HG02798 (cell line): ENCODE data around the gene POC1B.
"Not testable (repeated sequence)": the region's sequence is repeated elsewhere in the genome, so short reads cannot be mapped to it uniquely, and the experiment has no call there.

Experiments used
- ATAC-seq: cut with Tn5 transposase; IDR thresholded peaks from one replicate; pipeline ENCODE4 v1.9.1; 2021; ENCODE audit warnings: mild to moderate bottlenecking; ENCODE audit not compliant: unreplicated experiment, poor library complexity

Gene POC1B

GRCh38 chr12:89468648-89469326 is 57.1 kb downstream of the POC1B start:
- ATAC-seq, result peak; percentile 87

- no peak for ATAC-seq
Measured at GRCh38 chr12:89468017-89468416, 57.8 kb downstream of the POC1B start.

GRCh38 chr12:89464974-89465592 is 60.8 kb downstream of the POC1B start:
- ATAC-seq, result no peak

GRCh38 chr12:89461649-89462612 is 63.9 kb downstream of the POC1B start:
- ATAC-seq, result peak; percentile 94

- no peak for ATAC-seq
Measured at GRCh38 chr12:89461190-89461589, 64.7 kb downstream of the POC1B start.

DNA sequence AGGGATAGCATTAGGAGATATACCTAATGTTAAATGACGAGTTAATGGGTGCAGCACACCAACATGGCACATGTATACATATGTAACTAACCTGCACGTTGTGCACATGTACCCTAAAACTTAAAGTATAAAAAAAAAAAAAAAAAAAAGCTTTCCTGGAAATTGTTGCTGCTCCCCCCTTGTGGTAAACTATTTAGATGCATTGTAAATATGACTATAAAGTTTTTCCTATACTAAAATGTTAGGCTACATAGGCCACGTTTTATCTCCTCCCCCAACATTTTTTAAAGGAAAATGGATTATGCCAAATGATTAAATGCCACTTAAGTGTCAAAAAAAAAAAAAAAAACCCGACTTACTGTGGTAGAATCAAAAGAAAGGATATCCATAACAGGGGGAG is 66.6 kb downstream of the POC1B start:
- ATAC-seq, result not testable (repeated sequence)

- no peak for ATAC-seq
Measured at GRCh38 chr12:89456565-89456964, 69.3 kb downstream of the POC1B start.

- no peak for ATAC-seq
Measured at GRCh38 chr12:89454080-89454848, 71.6 kb downstream of the POC1B start.

- ATAC-seq, result no peak
Measured at GRCh38 chr12:89453121-89453978, 72.5 kb downstream of the POC1B start.

DNA sequence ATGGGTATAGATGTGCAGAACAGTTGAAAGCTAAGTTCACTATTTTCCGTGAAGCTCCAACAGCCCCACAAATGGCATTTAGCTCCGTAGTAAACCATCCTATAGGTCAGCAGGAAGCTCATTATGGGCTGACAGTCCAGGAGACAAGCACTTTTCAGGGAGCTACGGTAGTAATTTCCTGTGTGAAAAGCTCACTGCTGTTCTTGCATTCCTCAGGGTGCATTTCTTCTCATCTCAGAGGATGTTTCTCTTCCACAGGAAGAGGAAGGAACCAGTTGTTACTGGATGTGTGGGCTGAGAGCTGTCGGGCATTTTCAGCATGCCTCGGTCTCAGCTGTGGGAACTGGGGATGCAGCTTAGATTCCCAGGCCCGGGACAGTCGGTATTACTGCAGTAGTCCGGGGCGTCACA is 74.0 kb downstream of the POC1B start:
- ATAC-seq, result no peak

DNA sequence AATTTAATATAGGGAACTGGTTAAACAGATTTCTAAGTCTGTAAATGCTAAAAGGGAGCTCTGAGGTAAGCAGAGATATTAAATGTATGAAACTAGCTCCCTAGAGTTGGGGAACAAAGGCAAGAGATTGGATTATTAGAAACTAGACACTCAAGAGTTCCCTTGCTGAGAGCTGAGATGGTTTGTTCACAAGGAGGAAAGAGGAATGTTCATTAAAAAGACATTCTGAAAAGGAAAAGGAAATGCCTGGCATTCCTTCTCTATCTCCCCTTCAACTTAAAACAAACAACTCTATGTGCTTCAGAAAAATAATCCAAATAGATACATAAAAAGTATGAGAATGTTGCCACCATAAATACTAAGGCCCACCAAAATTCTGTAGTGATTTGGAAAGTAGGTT is 74.9 kb downstream of the POC1B start:
- no peak for ATAC-seq

- no peak for ATAC-seq
Measured at GRCh38 chr12:89448951-89449371, 76.9 kb downstream of the POC1B start.

GRCh38 chr12:89448526-89448925 is 77.3 kb downstream of the POC1B start:
- ATAC-seq, result no peak

- ATAC-seq, result no peak
Measured at GRCh38 chr12:89439941-89440340, 85.9 kb downstream of the POC1B start.

GRCh38 chr12:89437231-89437630 is 88.6 kb downstream of the POC1B start:
- ATAC-seq, result no peak

DNA sequence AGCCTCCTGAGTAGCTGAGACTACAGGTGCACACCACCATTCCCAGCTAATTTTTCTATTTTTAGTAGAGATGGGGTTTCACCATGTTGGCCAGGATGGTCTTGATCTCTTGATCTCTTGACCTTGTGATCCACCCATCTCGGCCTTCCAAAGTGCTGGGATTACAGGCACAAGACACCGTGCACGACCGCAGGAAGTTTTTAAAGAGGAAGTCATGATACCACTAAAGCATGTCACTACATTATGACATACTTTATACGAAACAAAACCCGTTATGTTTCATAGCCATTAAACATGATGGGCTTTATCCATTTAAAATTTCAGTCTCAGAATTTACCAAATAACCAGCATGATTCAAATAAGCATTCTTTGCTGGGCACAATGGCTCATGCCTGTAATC is 89.8 kb downstream of the POC1B start:
- ATAC-seq, result no peak

DNA sequence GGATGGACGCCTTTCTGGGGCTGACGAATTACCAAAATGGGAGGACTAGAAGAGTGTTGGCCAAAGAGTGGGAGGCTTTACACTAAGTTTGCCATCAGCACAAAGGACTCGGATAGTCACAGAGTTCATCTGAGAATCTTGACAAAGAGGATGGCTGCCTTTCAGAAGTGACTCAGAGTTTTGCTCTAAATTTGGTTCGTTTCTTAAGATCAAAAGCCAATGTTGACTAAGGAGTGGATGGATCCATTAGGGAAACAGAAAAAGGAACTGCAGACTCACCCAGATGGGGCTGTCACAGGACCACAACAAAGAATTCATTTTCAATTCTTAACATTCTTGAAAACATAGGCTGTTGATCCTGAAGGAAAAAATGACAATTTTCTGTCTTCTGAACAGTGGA is 92.2 kb downstream of the POC1B start:
- no peak for ATAC-seq

DNA sequence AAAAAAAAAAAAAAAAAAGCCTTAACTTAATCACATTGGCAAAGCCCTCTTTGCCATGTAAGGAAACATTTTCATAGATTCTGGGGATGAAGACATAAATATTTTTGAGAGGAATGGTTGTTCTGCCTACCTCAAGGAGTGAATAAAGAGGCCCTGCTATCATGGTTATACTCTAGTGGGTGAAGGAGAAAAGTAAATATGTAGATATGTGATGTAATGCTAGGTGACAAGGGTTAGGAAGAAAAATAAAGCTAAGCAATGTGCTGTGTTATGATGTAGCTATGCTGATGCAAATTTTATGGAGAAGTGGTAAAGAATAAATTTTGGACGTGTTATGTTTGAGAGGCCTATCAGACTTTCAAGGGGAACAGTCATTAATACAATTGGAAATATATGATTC is 93.5 kb downstream of the POC1B start:
- no peak for ATAC-seq

DNA sequence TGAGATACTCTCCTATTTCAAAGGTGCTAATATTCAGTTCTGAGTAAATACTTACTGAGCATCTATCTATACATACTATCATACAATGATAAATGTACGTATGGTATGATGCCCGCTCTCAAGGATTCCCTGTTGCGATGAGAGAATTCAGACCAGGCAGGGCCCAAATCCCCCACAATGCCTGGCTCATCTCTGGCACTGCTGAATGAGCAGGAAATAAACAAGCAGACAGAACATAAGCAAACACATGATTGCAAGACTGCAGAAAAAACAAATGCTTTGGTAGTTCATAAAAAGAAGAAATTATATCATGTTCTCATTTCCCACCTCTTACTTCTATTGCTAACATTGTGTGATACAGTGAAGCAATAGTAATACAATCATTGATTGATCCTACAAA is 96.3 kb downstream of the POC1B start:
- ATAC-seq, result no peak
